Measurements from ENCODE around the gene BBOX1. TPM values are rescaled to one million over a fixed set of nuclear protein-coding genes. Genes with fewer than 3 reads are reported as not detected.

Gene BBOX1
- polyA plus RNA-seq, 1 experiment = not detected

DNA sequence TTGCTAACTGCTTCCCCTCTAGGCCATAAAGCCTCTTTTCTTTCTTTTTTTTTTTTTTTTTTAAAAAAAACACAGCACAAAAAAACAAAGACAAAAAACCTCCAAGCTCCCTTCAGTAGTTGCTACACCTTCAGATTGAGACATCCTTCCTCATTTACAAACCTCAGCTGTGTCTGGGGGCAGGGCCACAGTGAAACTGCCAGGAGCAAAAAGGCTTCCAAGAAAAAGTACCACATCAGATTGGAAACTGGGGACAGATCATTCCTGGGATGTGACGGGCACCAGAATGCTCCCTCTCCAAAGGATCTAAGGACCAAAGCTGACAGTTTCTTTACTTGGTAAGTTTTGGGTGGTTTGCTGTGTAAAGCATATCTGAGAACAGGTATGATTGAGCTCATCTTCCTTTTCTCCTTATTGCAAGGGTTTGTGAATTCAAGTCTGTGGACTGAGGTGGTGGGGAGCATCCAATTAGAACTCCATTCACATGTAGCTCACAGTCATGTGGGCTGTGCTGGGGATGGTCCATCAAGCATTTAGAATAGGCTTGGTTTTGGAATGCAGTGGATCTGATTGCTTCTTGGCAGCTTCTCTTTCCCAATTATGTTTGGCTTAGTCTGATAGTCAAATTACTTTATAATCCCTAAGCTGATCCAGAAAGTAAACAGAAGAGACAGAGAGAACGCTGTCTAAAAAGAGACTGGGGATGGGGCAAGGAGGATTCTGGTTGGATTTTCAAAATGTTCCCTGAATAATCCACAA, 705 bp downstream of the BBOX1 start:
- Histone ChIP-seq H3K4me3 (ENCODE audit: low read depth, low read length) (no peak overlapping the region), H3K27me3 (ENCODE audit: control insufficient read depth, insufficient read depth, low read length) (peaks cover 3% of the 10 kb centered on the region), H3K36me3 (ENCODE audit: control insufficient read depth, insufficient read depth, low read length) (no peaks in the 10 kb centered on the region)
- CTCF ChIA-PET = interaction anchor here (1.0 kb wide), 1 partner anchor 117 kb away, joined by 3 read pairs; no protein-coding TSS in a partner anchor
- POLR2A ChIA-PET = no interaction called here
- TF ChIP-seq, protein P1, sequence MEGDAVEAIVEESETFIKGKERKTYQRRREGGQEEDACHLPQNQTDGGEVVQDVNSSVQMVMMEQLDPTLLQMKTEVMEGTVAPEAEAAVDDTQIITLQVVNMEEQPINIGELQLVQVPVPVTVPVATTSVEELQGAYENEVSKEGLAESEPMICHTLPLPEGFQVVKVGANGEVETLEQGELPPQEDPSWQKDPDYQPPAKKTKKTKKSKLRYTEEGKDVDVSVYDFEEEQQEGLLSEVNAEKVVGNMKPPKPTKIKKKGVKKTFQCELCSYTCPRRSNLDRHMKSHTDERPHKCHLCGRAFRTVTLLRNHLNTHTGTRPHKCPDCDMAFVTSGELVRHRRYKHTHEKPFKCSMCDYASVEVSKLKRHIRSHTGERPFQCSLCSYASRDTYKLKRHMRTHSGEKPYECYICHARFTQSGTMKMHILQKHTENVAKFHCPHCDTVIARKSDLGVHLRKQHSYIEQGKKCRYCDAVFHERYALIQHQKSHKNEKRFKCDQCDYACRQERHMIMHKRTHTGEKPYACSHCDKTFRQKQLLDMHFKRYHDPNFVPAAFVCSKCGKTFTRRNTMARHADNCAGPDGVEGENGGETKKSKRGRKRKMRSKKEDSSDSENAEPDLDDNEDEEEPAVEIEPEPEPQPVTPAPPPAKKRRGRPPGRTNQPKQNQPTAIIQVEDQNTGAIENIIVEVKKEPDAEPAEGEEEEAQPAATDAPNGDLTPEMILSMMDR (IDR thresholded peaks at IDR 0.05; ENCODE audit: insufficient read depth, low read depth, low read length) = no peak
- no peak for DNase-seq (ENCODE audit: low read depth)

DNA sequence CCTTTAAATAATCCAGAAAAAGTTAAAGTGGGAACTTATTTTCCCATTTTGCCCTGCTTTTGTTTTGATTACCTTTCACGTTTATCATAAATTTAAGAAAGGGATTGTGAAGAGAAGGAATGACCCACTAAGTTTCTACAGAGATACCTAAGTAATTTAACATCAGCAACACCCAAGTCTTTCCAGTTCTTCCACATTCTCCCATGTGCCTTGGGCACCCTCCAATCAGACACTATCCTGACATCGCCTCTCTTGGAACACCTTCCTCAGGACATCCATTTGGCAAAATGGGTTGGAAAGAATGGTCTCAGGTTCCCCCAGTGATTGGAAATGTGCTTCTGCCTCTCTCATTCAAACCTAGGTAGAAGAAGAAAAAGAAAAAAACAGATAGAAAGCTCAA, 6.3 kb downstream of the BBOX1 start:
- ChIA-PET POLR2A (interaction anchor here (0.6 kb wide), 1 partner anchor 55 kb away, joined by 5 read pairs; no protein-coding TSS in a partner anchor), CTCF (no interaction called here)
- no peak overlapping the region for H3K4me3 ChIP-seq (ENCODE audit: low read depth, low read length)
- H3K36me3 ChIP-seq (ENCODE audit: control insufficient read depth, insufficient read depth, low read length) = no peaks in the 10 kb centered on the region
- TF ChIP-seq, protein P1 (IDR thresholded peaks at IDR 0.05; ENCODE audit: insufficient read depth, low read depth, low read length) = no peak
- DNase-seq (ENCODE audit: low read depth) = no peak
- H3K27me3 ChIP-seq (ENCODE audit: control insufficient read depth, insufficient read depth, low read length) = no peaks in the 10 kb centered on the region

DNA sequence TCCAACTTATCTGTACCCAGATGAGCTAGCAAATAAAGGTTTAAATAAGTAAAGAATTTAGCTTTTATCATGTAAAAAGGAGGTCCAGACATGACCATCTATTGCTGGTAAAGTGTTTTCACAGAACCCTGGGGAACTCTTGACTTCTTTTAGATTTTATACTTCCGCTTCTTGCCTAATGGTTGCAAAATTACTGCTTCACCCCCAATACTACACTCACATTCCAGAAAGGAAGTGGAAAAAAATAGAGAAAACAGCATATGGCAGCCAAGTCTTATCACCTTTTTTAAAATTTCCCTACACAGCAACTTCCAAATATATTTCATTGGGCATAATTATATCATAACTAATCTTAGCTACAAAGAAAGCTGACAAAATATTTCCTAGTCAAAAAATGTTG, 12.1 kb downstream of the BBOX1 start:
- TF ChIP-seq, protein P1 (IDR thresholded peaks at IDR 0.05; ENCODE audit: insufficient read depth, low read depth, low read length) = no peak
- Histone ChIP-seq H3K36me3 (ENCODE audit: control insufficient read depth, insufficient read depth, low read length) (no peaks in the 10 kb centered on the region), H3K27me3 (ENCODE audit: control insufficient read depth, insufficient read depth, low read length) (no peaks in the 10 kb centered on the region), H3K4me3 (ENCODE audit: low read depth, low read length) (no peak overlapping the region)
- POLR2A ChIA-PET = no interaction called here
- DNase-seq (ENCODE audit: low read depth) = no peak
- CTCF ChIA-PET = no interaction called here

DNA sequence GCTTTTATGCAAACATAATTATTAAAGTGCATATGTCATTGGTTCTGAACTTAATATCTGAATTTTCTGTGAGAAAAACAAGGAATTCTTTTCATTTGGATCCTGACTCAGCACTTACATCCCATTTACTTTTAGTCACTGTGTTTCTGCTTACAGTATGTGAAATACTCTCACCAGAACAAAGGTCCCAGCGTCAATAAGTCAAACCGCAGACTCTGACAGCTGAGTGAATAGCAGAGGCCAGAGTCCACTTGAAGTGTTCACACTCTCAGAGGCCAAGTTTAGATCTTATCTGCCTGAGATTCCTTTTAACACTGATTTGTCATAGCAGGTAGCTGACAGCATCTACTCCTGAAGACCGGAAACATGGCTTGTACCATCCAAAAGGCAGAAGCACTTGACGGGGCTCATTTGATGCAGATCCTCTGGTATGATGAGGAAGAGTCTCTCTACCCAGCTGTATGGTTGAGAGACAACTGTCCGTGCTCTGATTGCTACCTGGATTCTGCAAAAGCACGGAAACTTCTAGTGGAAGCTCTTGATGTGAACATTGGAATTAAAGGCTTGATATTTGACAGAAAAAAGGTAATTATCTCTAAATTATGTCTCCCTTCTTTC, 14.6 kb downstream of the BBOX1 start:
- Histone ChIP-seq H3K36me3 (ENCODE audit: control insufficient read depth, insufficient read depth, low read length) (no peaks in the 10 kb centered on the region), H3K4me3 (ENCODE audit: low read depth, low read length) (no peak overlapping the region), H3K27me3 (ENCODE audit: control insufficient read depth, insufficient read depth, low read length) (no peaks in the 10 kb centered on the region)
- ChIA-PET CTCF (no interaction called here), POLR2A (no interaction called here)
- TF ChIP-seq, protein P1 (IDR thresholded peaks at IDR 0.05; ENCODE audit: insufficient read depth, low read depth, low read length) = no peak
- DNase-seq (ENCODE audit: low read depth) = no peak

DNA sequence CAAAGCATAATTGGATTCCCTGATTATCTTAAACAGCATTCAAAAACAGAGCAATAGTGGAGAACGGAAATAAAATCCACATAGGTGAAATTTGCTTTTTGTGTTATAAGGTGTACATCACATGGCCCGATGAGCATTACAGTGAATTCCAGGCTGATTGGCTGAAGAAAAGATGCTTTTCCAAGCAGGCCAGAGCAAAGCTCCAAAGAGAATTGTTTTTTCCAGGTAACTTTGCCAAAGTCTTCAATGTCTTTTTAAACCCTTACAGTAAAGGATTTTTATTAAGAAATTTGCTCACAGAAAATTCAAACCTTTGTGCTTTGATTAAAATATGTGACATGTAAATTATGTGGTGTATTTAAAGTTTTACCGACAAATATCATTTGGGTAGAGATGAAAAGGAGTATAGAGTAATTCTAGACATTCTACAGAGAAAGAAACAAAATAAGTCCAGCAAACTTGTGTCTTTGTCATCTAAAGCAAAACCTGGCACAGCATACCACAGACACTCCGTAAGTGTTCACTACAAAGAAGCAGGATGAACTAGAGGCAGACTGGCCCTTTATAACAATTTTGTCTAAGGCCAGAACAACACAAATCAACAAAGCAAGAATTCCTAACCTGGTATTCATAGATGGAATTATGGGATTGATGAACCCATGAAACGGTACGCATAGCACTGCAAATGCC, 16.6 kb downstream of the BBOX1 start:
- no peaks in the 10 kb centered on the region for H3K27me3 ChIP-seq (ENCODE audit: control insufficient read depth, insufficient read depth, low read length)
- no peak overlapping the region for H3K4me3 ChIP-seq (ENCODE audit: low read depth, low read length)
- ChIA-PET POLR2A (no interaction called here), CTCF (no interaction called here)
- H3K36me3 ChIP-seq (ENCODE audit: control insufficient read depth, insufficient read depth, low read length) = no peaks in the 10 kb centered on the region
- DNase-seq (ENCODE audit: low read depth) = no peak
- TF ChIP-seq, protein P1 (IDR thresholded peaks at IDR 0.05; ENCODE audit: insufficient read depth, low read depth, low read length) = no peak
